Activated naive CD8-positive, alpha-beta T cell (primary cell): ENCODE data around the gene PTPN9.
"Not testable (repeated sequence)": the region's sequence is repeated elsewhere in the genome, so short reads cannot be mapped to it uniquely, and the experiment has no call there.

ENCODE experiments used
- H3K27ac Mint-ChIP-seq: one replicate; pipeline ENCODE4 v1.8.0; 2021; ENCODE audit warnings: mixed read lengths
- H3K27me3 Mint-ChIP-seq: one replicate; pipeline ENCODE4 v1.8.0; 2021; ENCODE audit warnings: mixed read lengths
- H3K36me3 Mint-ChIP-seq: one replicate; pipeline ENCODE4 v1.8.0; 2021; ENCODE audit warnings: mixed read lengths
- H3K4me1 Mint-ChIP-seq: one replicate; pipeline ENCODE4 v1.8.0; 2021; ENCODE audit warnings: low read depth, mixed read lengths
- H3K4me3 Mint-ChIP-seq: one replicate; pipeline ENCODE4 v1.8.0; 2021; ENCODE audit warnings: mild to moderate bottlenecking, mixed read lengths
- H3K9me3 Mint-ChIP-seq: one replicate; pipeline ENCODE4 v1.8.0; 2021; ENCODE audit warnings: low read depth, mixed read lengths

PTPN9 gene

GRCh38 chr15:75455424-75455981 is 123.6 kb downstream of the PTPN9 start:
- H3K9me3 Mint-ChIP-seq = no peaks in the 10 kb centered on the region
- H3K4me1 Mint-ChIP-seq = peaks cover 14% of the 10 kb centered on the region
- peak overlapping the region; percentile 89 for H3K4me3 Mint-ChIP-seq
- H3K36me3 Mint-ChIP-seq = no peaks in the 10 kb centered on the region
- H3K27me3 Mint-ChIP-seq = no peaks in the 10 kb centered on the region
- H3K27ac Mint-ChIP-seq = peak overlapping the region; percentile 84

- peak overlapping the region; percentile 89 for H3K4me3 Mint-ChIP-seq
- peaks cover 22% of the 10 kb centered on the region for H3K4me1 Mint-ChIP-seq
- H3K9me3 Mint-ChIP-seq = no peaks in the 10 kb centered on the region
- no peaks in the 10 kb centered on the region for H3K27me3 Mint-ChIP-seq
- peak overlapping the region; percentile 70 for H3K27ac Mint-ChIP-seq
- H3K36me3 Mint-ChIP-seq = no peaks in the 10 kb centered on the region
Observed at GRCh38 chr15:75454471-75455378, 124.4 kb downstream of the PTPN9 start.

GRCh38 chr15:75453703-75454470 is 125.2 kb downstream of the PTPN9 start:
- Mint-ChIP-seq H3K4me3 (peak overlapping the region; percentile 92), H3K4me1 (peaks cover 29% of the 10 kb centered on the region), H3K9me3 (no peaks in the 10 kb centered on the region), H3K27ac (peak overlapping the region; percentile 99), H3K27me3 (no peaks in the 10 kb centered on the region), H3K36me3 (no peaks in the 10 kb centered on the region)

- H3K4me3 Mint-ChIP-seq = peak overlapping the region; percentile 92
Observed at GRCh38 chr15:75452865-75453702, 126.0 kb downstream of the PTPN9 start.

GRCh38 chr15:75452364-75452864 is 126.7 kb downstream of the PTPN9 start:
- Mint-ChIP-seq H3K9me3 (no peaks in the 10 kb centered on the region), H3K27me3 (no peaks in the 10 kb centered on the region), H3K27ac (peak overlapping the region; percentile 99), H3K4me1 (peaks cover 42% of the 10 kb centered on the region), H3K4me3 (peak overlapping the region; percentile 92), H3K36me3 (no peaks in the 10 kb centered on the region)

More at GRCh38 chr15:75452865-75453702, 126.0 kb downstream of the PTPN9 start:
- peak overlapping the region; percentile 99 for H3K27ac Mint-ChIP-seq
- no peaks in the 10 kb centered on the region for H3K27me3 Mint-ChIP-seq
- no peaks in the 10 kb centered on the region for H3K36me3 Mint-ChIP-seq
- H3K9me3 Mint-ChIP-seq = no peaks in the 10 kb centered on the region
- H3K4me1 Mint-ChIP-seq = peaks cover 36% of the 10 kb centered on the region

- peak within 1 kb of the TSS; percentile 99 for H3K27ac Mint-ChIP-seq
- no peaks in the 10 kb centered on the region for H3K9me3 Mint-ChIP-seq
- H3K27me3 Mint-ChIP-seq = no peaks in the 10 kb centered on the region
- peak within 1 kb of the TSS; percentile 98 for H3K4me3 Mint-ChIP-seq
- no peaks in the 10 kb centered on the region for H3K36me3 Mint-ChIP-seq
- peaks cover 47% of the 10 kb centered on the region for H3K4me1 Mint-ChIP-seq
Observed at GRCh38 chr15:75451674-75452363, 127.3 kb downstream of the PTPN9 start, which contains the start of gene SIN3A. SIN3A (minus strand) TSS chr15:75451690; CDS start chr15:75430375, 21,315 bp downstream.

- H3K4me1 Mint-ChIP-seq = peaks cover 49% of the 10 kb centered on the region
- H3K9me3 Mint-ChIP-seq = no peaks in the 10 kb centered on the region
- H3K27me3 Mint-ChIP-seq = no peaks in the 10 kb centered on the region
- no peaks in the 10 kb centered on the region for H3K36me3 Mint-ChIP-seq
- peak overlapping the region; percentile 92 for H3K4me3 Mint-ChIP-seq
- H3K27ac Mint-ChIP-seq = peak overlapping the region; percentile 87
Observed at GRCh38 chr15:75451202-75451673, 127.9 kb downstream of the PTPN9 start.

- H3K9me3 Mint-ChIP-seq = no peaks in the 10 kb centered on the region
- peak overlapping the region; percentile 96 for H3K27ac Mint-ChIP-seq
- peaks cover 53% of the 10 kb centered on the region for H3K4me1 Mint-ChIP-seq
- H3K4me3 Mint-ChIP-seq = peak overlapping the region; percentile 98
- H3K27me3 Mint-ChIP-seq = no peaks in the 10 kb centered on the region
- no peaks in the 10 kb centered on the region for H3K36me3 Mint-ChIP-seq
Observed at GRCh38 chr15:75450307-75451201, 128.6 kb downstream of the PTPN9 start.

GRCh38 chr15:75449585-75450306 is 129.4 kb downstream of the PTPN9 start:
- H3K4me1 Mint-ChIP-seq = peaks cover 54% of the 10 kb centered on the region
- no peaks in the 10 kb centered on the region for H3K27me3 Mint-ChIP-seq
- peak overlapping the region; percentile 98 for H3K4me3 Mint-ChIP-seq
- no peaks in the 10 kb centered on the region for H3K36me3 Mint-ChIP-seq
- no peaks in the 10 kb centered on the region for H3K9me3 Mint-ChIP-seq
- peak overlapping the region; percentile 96 for H3K27ac Mint-ChIP-seq

- H3K4me1 Mint-ChIP-seq = peaks cover 67% of the 10 kb centered on the region
- not testable (repeated sequence) for H3K36me3 Mint-ChIP-seq, H3K9me3 Mint-ChIP-seq, H3K27ac Mint-ChIP-seq, H3K4me3 Mint-ChIP-seq, H3K27me3 Mint-ChIP-seq
Observed at GRCh38 chr15:75448171-75448570, 130.9 kb downstream of the PTPN9 start.

GRCh38 chr15:75446151-75446550 is 133.0 kb downstream of the PTPN9 start:
- Mint-ChIP-seq H3K27ac (peak overlapping the region; percentile 81), H3K4me1 (peaks cover 67% of the 10 kb centered on the region), H3K9me3 (no peaks in the 10 kb centered on the region), H3K36me3 (no peaks in the 10 kb centered on the region), H3K4me3 (peak overlapping the region; percentile 59), H3K27me3 (no peaks in the 10 kb centered on the region)

GRCh38 chr15:75445324-75445723 is 133.8 kb downstream of the PTPN9 start:
- H3K4me1 Mint-ChIP-seq = peaks cover 66% of the 10 kb centered on the region
- H3K27ac Mint-ChIP-seq, H3K4me3 Mint-ChIP-seq, H3K9me3 Mint-ChIP-seq, H3K36me3 Mint-ChIP-seq, H3K27me3 Mint-ChIP-seq: not testable (repeated sequence)
